Common myeloid progenitor, CD34-positive (primary cell): ENCODE results near the gene TNIP2.

Experiments used
- CTCF ChIA-PET: fragments of 350-600 bp; sonication (Branson Sonifier 250); formaldehyde crosslinking; loops from one replicate; lab custom pipeline; 2021; ENCODE audit warnings: antibody characterized with exemption; lab: Charles Lee
- POLR2A ChIA-PET: fragments of 350-600 bp; sonication (Branson Sonifier 250); formaldehyde crosslinking; loops from one replicate; lab custom pipeline; 2021; ENCODE audit warnings: antibody characterized with exemption; lab: Charles Lee
- DNase-seq, 3 donors: peaks; one replicate each; pipeline versions ENCODE4 v3.0.0 to v3.0.0-alpha.2; 2013
- H3K27ac ChIP-seq, 2 experiments: 1 replicate in 1 of 2; 2 replicates in 1 of 2; pipeline ENCODE4 v1.7.0; 2013; ENCODE audit warnings: inconsistent platforms in 2 of 2, low read length in 2 of 2, mild to moderate bottlenecking in 2 of 2, low read depth in 1 of 2, moderate library complexity in 1 of 2; ENCODE audit not compliant: severe bottlenecking in 2 of 2, insufficient read depth in 1 of 2, poor library complexity in 1 of 2
- H3K27me3 ChIP-seq, 5 experiments: replicated peaks in 2 of 5; 1 replicate in 3 of 5; 2 replicates in 2 of 5; pipeline versions ENCODE4 v1.6.1 to v1.7.0; 2013; ENCODE audit warnings: low read length in 4 of 5, mild to moderate bottlenecking in 2 of 5, moderate library complexity in 2 of 5, inconsistent platforms in 1 of 5; ENCODE audit not compliant: insufficient read depth in 5 of 5, control insufficient read depth in 4 of 5
- H3K36me3 ChIP-seq, 4 experiments: 1 replicate in 2 of 4; 2 replicates in 2 of 4; pipeline versions ENCODE4 v1.6.1 to v1.7.0; 2013; ENCODE audit warnings: low read length in 3 of 4, control low read depth in 1 of 4, mild to moderate bottlenecking in 1 of 4; ENCODE audit not compliant: control insufficient read depth in 4 of 4, insufficient read depth in 4 of 4
- H3K4me1 ChIP-seq, 4 experiments: 1 replicate in 3 of 4; 2 replicates in 1 of 4; pipeline versions ENCODE4 v1.6.1 to v1.7.1; 2013; ENCODE audit warnings: low read length in 3 of 4, mild to moderate bottlenecking in 3 of 4, control low read depth in 1 of 4, inconsistent platforms in 1 of 4, moderate library complexity in 1 of 4; ENCODE audit not compliant: control insufficient read depth in 4 of 4, insufficient read depth in 4 of 4; ENCODE audit errors: control extremely low read depth in 1 of 4
- H3K4me3 ChIP-seq, 7 experiments: 1 replicate in 4 of 7; 2 replicates in 3 of 7; pipeline versions ENCODE4 v1.5.1 to v1.7.0; 2013; ENCODE audit warnings: mild to moderate bottlenecking in 7 of 7, low read length in 6 of 7, moderate library complexity in 6 of 7, inconsistent platforms in 2 of 7, low read depth in 2 of 7, control low read depth in 1 of 7; ENCODE audit not compliant: insufficient read depth in 4 of 7, control insufficient read depth in 1 of 7; ENCODE audit errors: extremely low read depth in 1 of 7
- H3K9me3 ChIP-seq, 5 experiments: 1 replicate in 4 of 5; 2 replicates in 1 of 5; pipeline versions ENCODE4 v1.6.1 to v1.7.1; 2013; ENCODE audit warnings: low read length in 4 of 5, mild to moderate bottlenecking in 2 of 5, inconsistent platforms in 1 of 5, low read depth in 1 of 5, moderate library complexity in 1 of 5; ENCODE audit not compliant: control insufficient read depth in 4 of 5, insufficient read depth in 2 of 5; ENCODE audit errors: control extremely low read depth in 1 of 5
- WGBS: methylation state at CpG from one replicate; pipeline ENCODE4 v1.1.5; 2013; ENCODE audit not compliant: insufficient coverage; 5-methylcytosine and 5-hydroxymethylcytosine counted together

TNIP2 gene

DNA sequence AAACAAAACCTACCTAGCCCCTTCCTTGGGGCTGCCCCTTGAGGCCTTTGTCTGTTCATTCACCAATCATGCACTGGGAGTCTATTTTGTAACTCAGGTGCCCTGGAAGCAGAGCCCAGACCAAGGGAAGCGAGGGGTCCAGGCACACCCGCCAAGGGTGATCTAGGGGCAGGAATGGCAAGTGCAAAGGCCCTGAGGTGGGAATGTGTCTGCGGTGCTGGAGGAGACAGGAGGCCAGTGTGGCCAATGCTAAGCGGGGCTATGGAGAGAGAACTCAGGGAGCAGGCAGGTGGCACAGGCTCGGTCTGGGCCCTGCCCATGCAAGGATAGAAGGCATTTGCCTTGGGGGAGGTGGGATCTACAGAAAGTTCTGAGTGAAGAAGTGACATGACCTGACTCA, 33.2 kb upstream of the TNIP2 start:
- Histone ChIP-seq H3K27ac (no peak overlapping the region), H3K9me3 (peaks cover 0 to under 1% (median 0%) of the 10 kb centered on the region in 5 experiments), H3K36me3 (no peaks in the 10 kb centered on the region), H3K4me1 (peaks cover 0 to 81% (median 66%) of the 10 kb centered on the region in 4 experiments), H3K27me3 (no peaks in the 10 kb centered on the region), H3K4me3 (no peak overlapping the region)
- ChIA-PET CTCF (interaction anchor here (1.0 kb wide), 1 partner anchor 25 kb away, joined by 3 read pairs; no protein-coding TSS in a partner anchor), POLR2A (no interaction called here)
- DNase-seq: no peak
- 100% methylated on average over 4 of the region's 5 CpGs for WGBS

DNA sequence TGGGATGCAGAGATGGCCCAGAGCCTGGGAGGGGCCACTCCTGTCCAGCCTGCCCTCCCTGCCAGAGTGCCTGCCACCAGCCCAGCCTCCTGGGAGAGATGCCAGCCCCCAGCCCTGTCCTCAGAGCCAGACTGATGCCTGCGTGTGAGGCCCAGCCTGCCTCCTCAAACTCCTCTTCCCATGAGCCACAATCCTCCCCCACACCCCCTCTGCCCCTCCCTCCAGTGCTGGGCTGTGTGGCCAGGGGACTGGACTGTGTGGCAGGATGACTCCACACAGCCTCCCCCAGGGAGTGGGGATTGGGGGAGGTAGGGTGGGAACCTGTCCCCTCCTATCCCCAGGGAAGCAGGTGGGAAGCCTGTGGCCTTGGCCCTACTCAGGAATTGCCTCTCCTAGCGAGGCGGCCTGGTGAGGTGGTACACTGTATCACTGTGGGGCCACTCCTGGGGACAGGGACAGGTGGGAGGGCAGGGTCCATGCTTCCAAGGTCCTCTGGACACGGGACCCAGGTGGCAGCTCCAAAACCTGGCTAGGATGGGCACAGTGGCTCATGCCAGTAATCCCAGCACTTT, 32.5 kb upstream of the TNIP2 start:
- POLR2A ChIA-PET: no interaction called here
- 96% methylated on average over 2 of the region's 4 CpGs for WGBS
- peaks cover 0 to 73% (median 59%) of the 10 kb centered on the region in 4 experiments for H3K4me1 ChIP-seq
- no peaks in the 10 kb centered on the region for H3K36me3 ChIP-seq
- no peak for DNase-seq
- H3K27me3 ChIP-seq: no peaks in the 10 kb centered on the region
- CTCF ChIA-PET: interaction anchor here (3.1 kb wide), 1 partner anchor 25 kb away, joined by 23 read pairs; no protein-coding TSS in a partner anchor
- H3K4me3 ChIP-seq: no peak overlapping the region
- H3K27ac ChIP-seq: peak overlapping the region in 1 of 2 experiments; percentile 19
- peaks cover 0 to 6% (median 0%) of the 10 kb centered on the region in 5 experiments for H3K9me3 ChIP-seq

DNA sequence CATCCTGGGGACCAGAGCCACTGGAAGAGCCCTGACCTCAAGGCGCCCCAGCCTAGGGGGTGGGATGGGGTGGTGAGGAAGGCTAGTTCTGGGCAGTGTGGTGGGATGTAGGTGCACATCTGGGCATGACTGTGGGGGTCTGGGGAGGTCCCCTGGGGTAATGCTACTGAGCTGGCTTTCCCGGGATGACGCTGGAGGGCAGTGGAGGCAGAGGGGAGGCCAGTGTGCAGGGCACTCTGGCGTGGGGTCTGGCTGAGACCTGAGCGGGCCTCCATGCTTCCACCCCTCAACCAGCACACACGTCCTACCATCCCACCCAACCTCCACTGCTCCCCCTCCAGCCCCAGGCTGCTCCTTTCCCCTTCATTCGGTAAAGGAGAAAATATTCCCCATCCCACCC, 32.0 kb upstream of the TNIP2 start:
- Histone ChIP-seq H3K27ac (peak overlapping the region in 1 of 2 experiments; percentile 73), H3K27me3 (no peaks in the 10 kb centered on the region), H3K36me3 (no peaks in the 10 kb centered on the region), H3K9me3 (peaks cover 0 to 6% (median 0%) of the 10 kb centered on the region in 5 experiments), H3K4me3 (no peak overlapping the region), H3K4me1 (peaks cover 0 to 68% (median 54%) of the 10 kb centered on the region in 4 experiments)
- POLR2A ChIA-PET: interaction anchor here (0.6 to 1.4 kb wide), 2 partner anchors 11 to 24 kb away, joined by 3 read pairs; no protein-coding TSS in a partner anchor
- no peak for DNase-seq
- WGBS: 84% methylated on average over 2 of the region's 7 CpGs
- CTCF ChIA-PET: interaction anchor here (1.0 to 3.1 kb wide), 3 partner anchors 11 to 46 kb away, joined by 4 to 23 read pairs (median 4); no protein-coding TSS in a partner anchor

DNA sequence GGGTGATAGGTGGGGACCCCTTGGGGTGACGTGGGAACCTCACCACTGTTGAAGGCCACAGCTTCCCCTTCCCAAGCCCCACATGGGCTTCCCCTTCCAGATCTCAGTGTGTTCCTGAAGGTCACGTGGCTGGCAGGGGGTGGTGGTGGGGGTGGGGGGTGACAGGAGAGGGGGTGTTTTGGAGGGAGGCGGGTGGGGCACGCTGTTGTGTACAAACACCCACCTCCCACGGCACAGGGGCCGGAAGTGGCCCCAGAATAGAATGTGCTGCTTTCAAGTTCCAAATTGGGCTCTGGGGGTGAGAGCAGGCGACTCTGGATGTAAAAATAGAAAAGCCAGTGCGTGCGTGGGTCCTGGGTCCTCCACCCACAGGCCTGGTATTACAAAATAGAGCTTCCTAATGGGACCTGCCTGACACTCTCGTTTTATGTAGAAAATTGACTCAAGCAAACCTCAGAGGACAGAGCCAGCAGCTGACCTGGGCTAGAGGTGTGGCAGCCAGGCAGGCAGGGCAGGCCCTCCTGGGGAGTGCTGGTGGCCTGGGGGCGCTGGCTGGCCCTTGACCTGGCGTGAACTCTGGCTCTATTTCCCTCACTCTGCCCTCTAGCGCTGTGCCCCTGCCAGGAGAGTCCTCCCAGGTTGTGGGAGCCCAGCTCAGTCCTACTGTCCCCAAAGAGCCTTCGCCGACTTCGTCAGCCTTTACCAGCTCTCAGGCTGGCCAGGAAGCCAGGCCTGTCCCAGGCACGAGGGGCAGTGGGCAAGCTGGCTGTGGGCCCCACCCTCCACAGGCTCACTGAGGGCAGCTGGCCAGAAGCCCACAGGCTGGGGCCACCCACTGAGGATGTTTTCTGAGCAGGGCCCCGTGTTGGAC, 31.3 kb upstream of the TNIP2 start:
- Histone ChIP-seq H3K27ac (peak overlapping the region; percentile 44 to 73), H3K9me3 (peaks cover 0 to 6% (median 0%) of the 10 kb centered on the region in 5 experiments), H3K4me3 (peak overlapping the region in 3 of 7 experiments; percentile 4 to 36 (median 11)), H3K36me3 (no peaks in the 10 kb centered on the region), H3K4me1 (peaks cover 0 to 65% (median 52%) of the 10 kb centered on the region in 4 experiments), H3K27me3 (no peaks in the 10 kb centered on the region)
- 29% methylated on average over 14 of the region's 18 CpGs for WGBS
- POLR2A ChIA-PET: interaction anchor here (0.6 to 1.4 kb wide), 2 partner anchors 12 to 25 kb away, joined by 3 read pairs; no protein-coding TSS in a partner anchor
- peak; percentile 68 to 94 (median 94) for DNase-seq
- CTCF ChIA-PET: interaction anchor here (1.0 to 3.1 kb wide), 4 partner anchors 11 to 47 kb away, joined by 4 to 23 read pairs (median 8); no protein-coding TSS in a partner anchor

DNA sequence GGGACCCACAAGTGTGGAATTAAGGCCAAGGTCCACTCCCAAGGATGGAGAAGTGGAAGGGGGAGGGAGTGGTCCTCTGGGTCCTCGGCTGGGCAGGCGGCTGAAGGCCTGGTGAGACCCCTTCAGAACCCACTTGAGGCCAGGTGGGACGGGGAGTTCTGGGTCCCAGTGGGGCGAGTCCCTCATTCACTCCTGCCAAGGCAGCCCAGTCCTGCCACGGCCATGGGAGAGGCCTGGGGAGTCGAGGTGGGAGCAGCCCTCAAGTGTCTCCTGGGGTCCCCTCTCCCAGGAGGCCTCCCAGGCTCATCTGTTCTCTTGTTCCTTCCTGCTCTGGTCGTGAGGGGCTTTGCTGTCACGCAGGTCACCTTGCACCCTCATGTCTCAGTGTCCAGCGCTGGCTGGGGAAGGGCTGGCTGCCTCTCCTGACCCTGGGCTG, 30.7 kb upstream of the TNIP2 start:
- peak overlapping the region; percentile 44 to 73 for H3K27ac ChIP-seq
- 46% methylated on average over 8 of the region's 9 CpGs for WGBS
- H3K27me3 ChIP-seq: no peaks in the 10 kb centered on the region
- H3K36me3 ChIP-seq: no peaks in the 10 kb centered on the region
- ChIA-PET CTCF (interaction anchor here (0.7 to 3.1 kb wide), 5 partner anchors 12 to 100 kb away, joined by 3 to 23 read pairs (median 4); no protein-coding TSS in a partner anchor), POLR2A (interaction anchor here (1.4 kb wide), 1 partner anchor 12 kb away, joined by 3 read pairs; no protein-coding TSS in a partner anchor)
- DNase-seq: no peak
- peak overlapping the region in 1 of 7 experiments; percentile 11 for H3K4me3 ChIP-seq
- H3K9me3 ChIP-seq: peaks cover 0 to 6% (median 0%) of the 10 kb centered on the region in 5 experiments
- peaks cover 0 to 60% (median 50%) of the 10 kb centered on the region in 4 experiments for H3K4me1 ChIP-seq

DNA sequence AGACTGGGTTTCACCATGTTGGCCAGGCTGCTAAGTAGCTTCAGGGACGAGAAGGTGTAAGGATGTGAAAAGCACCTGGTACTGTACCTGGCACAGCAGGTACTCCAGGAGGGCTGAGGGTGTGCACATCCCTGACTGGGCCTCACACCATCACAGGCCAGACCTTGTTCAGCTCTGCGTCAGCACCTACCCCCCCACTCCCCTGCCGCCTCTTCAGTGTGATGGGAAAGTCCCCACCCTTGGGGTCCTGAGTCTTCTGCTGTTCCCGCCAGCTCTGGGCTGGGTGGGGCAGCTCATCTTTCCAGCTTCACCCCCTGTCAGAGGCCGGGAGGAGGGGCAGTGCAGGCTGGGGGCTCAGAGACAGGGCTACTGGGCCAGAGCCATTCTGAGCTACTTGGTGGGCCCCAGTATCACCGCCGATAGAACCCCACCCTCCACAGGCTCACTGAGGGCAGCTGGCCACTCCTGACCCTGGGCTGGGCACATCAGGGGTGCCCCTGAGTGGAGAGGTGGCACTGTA, 30.1 kb upstream of the TNIP2 start:
- peaks cover 0 to 54% (median 47%) of the 10 kb centered on the region in 4 experiments for H3K4me1 ChIP-seq
- no peak overlapping the region for H3K4me3 ChIP-seq

More for the DNA sequence above, 30.1 kb upstream of the TNIP2 start:
- no peaks in the 10 kb centered on the region for H3K27me3 ChIP-seq
- peaks cover 0 to 6% (median 0%) of the 10 kb centered on the region in 5 experiments for H3K9me3 ChIP-seq
- peak in 2 of 3 donors; percentile 63 to 64 for DNase-seq
- POLR2A ChIA-PET: no interaction called here
- no peaks in the 10 kb centered on the region for H3K36me3 ChIP-seq
- WGBS: 83% methylated on average over 4 of the region's 7 CpGs
- H3K27ac ChIP-seq: peak overlapping the region; percentile 44 to 73
- CTCF ChIA-PET: interaction anchor here (0.7 to 3.1 kb wide), 5 partner anchors 19 to 100 kb away, joined by 3 to 23 read pairs (median 7); no protein-coding TSS in a partner anchor
